ENCODE data around the gene CHST11.

Gene CHST11

DNA sequence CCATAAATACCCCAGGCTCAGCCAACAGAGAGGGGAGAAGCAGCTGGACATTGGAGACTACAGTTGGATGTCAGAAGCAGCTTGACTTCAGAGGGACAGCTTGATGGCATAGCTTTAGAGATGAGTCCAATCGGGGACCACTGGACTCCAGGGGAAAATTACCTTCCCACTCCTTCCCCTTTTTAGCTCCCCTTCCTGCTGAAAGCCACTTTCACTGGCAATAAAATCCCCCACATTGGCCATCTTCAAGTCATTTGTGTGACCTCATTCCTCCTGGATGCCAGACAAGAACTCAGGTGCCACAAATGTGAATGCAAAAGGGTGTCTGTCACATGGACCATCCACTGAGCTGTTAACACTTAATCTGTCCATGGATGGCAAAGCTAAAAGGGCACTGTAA, 184.2 kb downstream of the CHST11 start:
- in situ Hi-C loops (cut with MboI; ENCODE audit: low sequenced_read_pairs, unreplicated experiment) = no loop called here
- TF ChIP-seq, protein P1, sequence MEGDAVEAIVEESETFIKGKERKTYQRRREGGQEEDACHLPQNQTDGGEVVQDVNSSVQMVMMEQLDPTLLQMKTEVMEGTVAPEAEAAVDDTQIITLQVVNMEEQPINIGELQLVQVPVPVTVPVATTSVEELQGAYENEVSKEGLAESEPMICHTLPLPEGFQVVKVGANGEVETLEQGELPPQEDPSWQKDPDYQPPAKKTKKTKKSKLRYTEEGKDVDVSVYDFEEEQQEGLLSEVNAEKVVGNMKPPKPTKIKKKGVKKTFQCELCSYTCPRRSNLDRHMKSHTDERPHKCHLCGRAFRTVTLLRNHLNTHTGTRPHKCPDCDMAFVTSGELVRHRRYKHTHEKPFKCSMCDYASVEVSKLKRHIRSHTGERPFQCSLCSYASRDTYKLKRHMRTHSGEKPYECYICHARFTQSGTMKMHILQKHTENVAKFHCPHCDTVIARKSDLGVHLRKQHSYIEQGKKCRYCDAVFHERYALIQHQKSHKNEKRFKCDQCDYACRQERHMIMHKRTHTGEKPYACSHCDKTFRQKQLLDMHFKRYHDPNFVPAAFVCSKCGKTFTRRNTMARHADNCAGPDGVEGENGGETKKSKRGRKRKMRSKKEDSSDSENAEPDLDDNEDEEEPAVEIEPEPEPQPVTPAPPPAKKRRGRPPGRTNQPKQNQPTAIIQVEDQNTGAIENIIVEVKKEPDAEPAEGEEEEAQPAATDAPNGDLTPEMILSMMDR (IDR thresholded peaks at IDR 0.05; ENCODE audit: borderline replicate concordance, control extremely low read depth, extremely low read depth, insufficient read depth, missing control alignments) = no peak
- DNase-seq (ENCODE audit: low spot score) = no peak

DNA sequence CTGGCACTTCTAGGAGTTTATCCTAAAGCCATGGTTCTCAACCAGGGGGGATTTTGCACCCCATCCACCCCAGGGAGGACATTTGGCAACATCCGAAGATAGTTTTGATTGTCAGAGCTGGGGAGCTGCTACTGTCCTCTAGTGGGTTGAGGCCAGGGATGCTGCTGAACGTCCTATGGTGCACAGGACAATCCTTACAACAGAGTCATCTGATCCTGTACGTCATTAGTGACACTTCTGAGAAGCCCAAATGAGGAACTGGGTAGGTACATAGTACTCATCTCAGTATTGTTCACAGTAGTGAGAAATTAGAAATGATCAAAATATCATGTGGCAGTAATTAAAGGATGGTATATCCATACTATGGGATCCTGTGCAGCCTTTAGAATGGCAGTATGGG, 185.1 kb downstream of the CHST11 start:
- TF ChIP-seq, protein P1 (IDR thresholded peaks at IDR 0.05; ENCODE audit: borderline replicate concordance, control extremely low read depth, extremely low read depth, insufficient read depth, missing control alignments) = peak; percentile 17
- in situ Hi-C loops (cut with MboI; ENCODE audit: low sequenced_read_pairs, unreplicated experiment) = no loop called here
- peak; percentile 79 for DNase-seq (ENCODE audit: low spot score)

DNA sequence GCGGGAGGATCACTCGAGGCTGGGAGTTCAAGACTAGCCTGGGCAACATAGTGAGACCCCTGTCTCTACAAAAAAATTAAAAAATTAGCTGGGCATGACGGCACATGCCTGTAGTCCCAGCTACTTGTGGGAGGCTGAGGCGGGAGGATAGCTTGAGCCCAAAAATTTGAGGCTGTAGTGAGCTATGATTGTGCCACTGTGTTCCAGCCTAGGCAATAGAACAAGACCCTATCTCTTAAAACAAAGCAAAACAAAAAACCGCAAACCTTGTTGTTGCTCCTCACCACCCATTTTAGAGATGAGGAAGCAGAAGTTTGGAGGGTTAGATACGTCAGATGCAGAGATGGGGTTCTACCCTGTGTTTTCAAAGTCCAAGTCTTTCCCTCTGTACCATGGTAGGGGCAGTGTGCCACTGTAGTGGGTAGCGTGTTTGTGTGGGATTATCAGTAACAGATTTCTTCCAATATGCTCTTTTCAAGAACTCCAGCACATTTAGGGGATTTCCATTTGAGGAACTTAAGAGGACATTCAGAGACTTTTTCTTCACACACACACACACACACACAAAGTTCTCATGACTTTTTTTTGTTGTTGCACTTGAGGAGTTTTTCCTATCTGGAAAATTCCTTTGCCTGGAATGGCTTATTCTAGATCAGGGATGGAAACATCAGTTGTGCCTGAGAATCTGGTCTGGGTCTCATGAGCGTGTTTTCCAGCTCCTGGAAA, 186.5 kb downstream of the CHST11 start:
- in situ Hi-C loops (cut with MboI; ENCODE audit: low sequenced_read_pairs, unreplicated experiment) = no loop called here
- peak; percentile 53 for DNase-seq (ENCODE audit: low spot score)
- TF ChIP-seq, protein P1 (IDR thresholded peaks at IDR 0.05; ENCODE audit: borderline replicate concordance, control extremely low read depth, extremely low read depth, insufficient read depth, missing control alignments) = no peak

DNA sequence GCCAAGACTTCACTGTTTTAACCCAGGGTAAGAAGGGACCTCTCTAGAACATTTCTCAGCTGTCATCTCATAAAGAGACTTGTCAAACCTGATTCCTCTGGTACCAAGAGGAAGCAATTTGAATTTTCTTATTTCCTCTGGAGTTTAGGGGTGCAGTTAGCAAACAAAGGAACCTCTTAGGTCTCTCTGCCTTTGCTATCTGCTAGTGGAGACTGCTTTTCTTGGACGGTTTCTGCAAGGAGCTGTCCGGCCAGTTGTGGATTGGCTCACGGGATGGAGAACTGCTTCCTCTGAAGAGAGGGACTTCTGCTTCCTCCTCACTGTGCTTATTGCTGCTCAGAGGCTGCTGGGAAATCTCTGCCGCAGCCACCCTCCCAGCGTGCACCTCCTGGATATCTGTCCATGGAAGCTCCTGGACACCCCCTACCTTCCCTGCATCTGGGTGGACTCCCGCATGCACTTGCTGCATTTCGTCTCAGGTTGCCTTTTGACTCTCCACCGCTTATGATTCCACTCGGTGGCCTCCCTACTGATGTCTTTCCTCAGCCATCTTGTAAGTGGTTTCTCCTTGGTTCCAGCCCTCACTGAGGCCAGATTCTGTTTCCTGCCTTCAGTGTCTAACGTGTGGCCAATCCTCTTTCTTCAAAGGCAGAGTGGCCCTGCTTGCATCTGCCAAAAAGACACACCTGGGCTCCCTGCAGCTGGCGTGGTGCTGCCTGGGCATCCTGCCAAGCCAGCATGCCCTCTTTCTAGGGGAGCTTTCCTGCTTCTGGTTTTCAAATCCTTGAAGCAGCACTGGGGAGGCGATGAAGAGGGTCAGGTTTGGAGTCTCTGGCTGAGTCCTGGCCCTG, 187.3 kb downstream of the CHST11 start:
- TF ChIP-seq, protein P1 (IDR thresholded peaks at IDR 0.05; ENCODE audit: borderline replicate concordance, control extremely low read depth, extremely low read depth, insufficient read depth, missing control alignments) = no peak
- peak; percentile 41 for DNase-seq (ENCODE audit: low spot score)
- in situ Hi-C loops (cut with MboI; ENCODE audit: low sequenced_read_pairs, unreplicated experiment) = no loop called here

DNA sequence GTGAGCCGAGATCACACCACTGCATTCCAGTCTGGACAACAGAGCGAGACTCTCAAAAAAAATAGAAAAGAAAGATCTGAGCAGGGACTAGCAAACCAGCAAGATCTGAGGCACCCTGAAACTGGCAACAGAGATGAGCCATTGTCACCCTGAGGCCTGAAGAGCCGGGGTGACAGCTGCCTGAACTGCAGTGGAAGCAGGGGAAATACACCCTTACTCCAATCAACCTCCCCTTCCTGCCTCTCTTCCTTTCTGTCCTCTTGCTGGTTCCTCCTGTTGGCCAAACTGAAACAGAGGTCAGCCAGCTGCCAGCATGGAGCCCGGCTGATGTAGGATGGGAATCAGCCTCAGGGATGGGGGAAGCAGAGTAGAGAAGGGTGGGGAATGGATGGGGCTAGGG, 192.0 kb downstream of the CHST11 start:
- in situ Hi-C loops (cut with MboI; ENCODE audit: low sequenced_read_pairs, unreplicated experiment) = no loop called here
- TF ChIP-seq, protein P1 (IDR thresholded peaks at IDR 0.05; ENCODE audit: borderline replicate concordance, control extremely low read depth, extremely low read depth, insufficient read depth, missing control alignments) = no peak
- DNase-seq (ENCODE audit: low spot score) = no peak

DNA sequence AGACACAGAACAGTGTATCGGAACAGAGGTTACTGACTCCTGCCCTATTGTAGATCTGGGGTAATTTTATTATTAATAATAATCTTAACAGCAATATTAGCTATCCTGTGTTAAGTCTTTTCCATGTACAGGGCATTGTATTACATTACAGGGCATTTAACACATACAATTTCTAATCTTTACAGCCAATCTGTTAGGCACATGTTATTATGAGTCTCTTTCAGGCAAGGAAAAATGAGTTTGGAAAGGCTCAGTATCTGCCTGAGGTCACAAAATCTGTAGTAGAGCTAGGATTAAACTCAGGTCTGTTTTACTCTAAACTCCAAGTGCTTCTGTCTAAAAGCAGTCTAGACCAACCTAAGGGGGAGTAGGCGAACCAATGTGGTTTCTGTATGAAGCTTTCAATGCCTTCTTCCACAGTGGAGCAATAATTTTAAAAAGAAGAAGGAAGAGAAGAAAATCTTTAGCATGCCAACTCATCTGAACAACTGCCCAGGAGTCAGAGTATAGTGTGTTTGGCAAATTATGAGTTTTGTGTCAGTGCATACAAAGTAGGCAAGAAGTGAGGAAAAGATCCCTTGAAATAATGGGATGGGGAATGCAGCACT, 192.6 kb downstream of the CHST11 start:
- TF ChIP-seq, protein P1 (IDR thresholded peaks at IDR 0.05; ENCODE audit: borderline replicate concordance, control extremely low read depth, extremely low read depth, insufficient read depth, missing control alignments) = no peak
- in situ Hi-C loops (cut with MboI; ENCODE audit: low sequenced_read_pairs, unreplicated experiment) = no loop called here
- DNase-seq (ENCODE audit: low spot score) = no peak
